GM19468 (cell line): ENCODE results near the gene ABCA1.
"Not testable (repeated sequence)": the region's sequence is repeated elsewhere in the genome, so short reads cannot be mapped to it uniquely, and the experiment has no call there.

Experiments
- ATAC-seq: cut with Tn5 transposase; IDR thresholded peaks from one replicate; pipeline ENCODE4 v1.9.1; 2021; ENCODE audit warnings: mild to moderate bottlenecking, moderate library complexity, moderate number of reproducible peaks; ENCODE audit not compliant: unreplicated experiment; ENCODE audit errors: extremely low read depth

The ABCA1 gene

GRCh38 chr9:104875320-104875719 is 52.6 kb downstream of the ABCA1 start:
- no peak for ATAC-seq

GRCh38 chr9:104873489-104873850 is 54.5 kb downstream of the ABCA1 start:
- ATAC-seq = no peak

- no peak for ATAC-seq
Measured at GRCh38 chr9:104872656-104873488, 55.1 kb downstream of the ABCA1 start.

GRCh38 chr9:104871961-104872527 is 55.9 kb downstream of the ABCA1 start:
- ATAC-seq = no peak

- ATAC-seq = no peak
Measured at GRCh38 chr9:104869811-104870210, 58.1 kb downstream of the ABCA1 start.

GRCh38 chr9:104868687-104869404 is 59.1 kb downstream of the ABCA1 start:
- ATAC-seq = peak; percentile 74

GRCh38 chr9:104868303-104868686 is 59.7 kb downstream of the ABCA1 start:
- ATAC-seq = no peak

GRCh38 chr9:104866191-104866590 is 61.8 kb downstream of the ABCA1 start:
- ATAC-seq = no peak

- ATAC-seq = no peak
Measured at GRCh38 chr9:104864675-104865104, 63.3 kb downstream of the ABCA1 start.

- peak; percentile 65 for ATAC-seq
Measured at GRCh38 chr9:104863180-104863883, 64.6 kb downstream of the ABCA1 start.

- ATAC-seq = no peak
Measured at GRCh38 chr9:104861397-104861796, 66.6 kb downstream of the ABCA1 start.

- no peak for ATAC-seq
Measured at GRCh38 chr9:104860263-104860662, 67.7 kb downstream of the ABCA1 start.

GRCh38 chr9:104858846-104859245 is 69.1 kb downstream of the ABCA1 start:
- ATAC-seq = no peak

- ATAC-seq = no peak
Measured at GRCh38 chr9:104858271-104858670, 69.7 kb downstream of the ABCA1 start.

GRCh38 chr9:104856413-104856941 is 71.5 kb downstream of the ABCA1 start:
- ATAC-seq = no peak

GRCh38 chr9:104855807-104856206 is 72.1 kb downstream of the ABCA1 start:
- ATAC-seq = no peak

GRCh38 chr9:104855258-104855657 is 72.7 kb downstream of the ABCA1 start:
- ATAC-seq = not testable (repeated sequence)

- ATAC-seq = no peak
Measured at GRCh38 chr9:104854613-104855012, 73.3 kb downstream of the ABCA1 start.

- no peak for ATAC-seq
Measured at GRCh38 chr9:104853683-104854082, 74.3 kb downstream of the ABCA1 start.

- ATAC-seq = no peak
Measured at GRCh38 chr9:104853159-104853558, 74.8 kb downstream of the ABCA1 start.
